Activated CD8-positive, alpha-beta memory T cell treated with anti-CD3 and anti-CD28 coated beads, Interleukin-2, amount 10 ng/mL, durations not matched to agents 7 days and 5 days (primary cell): ENCODE measurements around the gene ZFAND3. TPM values are rescaled to one million over a fixed set of nuclear protein-coding genes. Genes with fewer than 3 reads are reported as not detected.

Experiments
- ATAC-seq: fragments of 150-1000 bp; cut with Tn5 transposase; one replicate; pipeline ENCODE4 v1.10.0; 2021; ENCODE audit warnings: moderate library complexity
- CTCF ChIA-PET: fragments of 350-600 bp; sonication (Branson Sonifier 250); formaldehyde crosslinking; loops from one replicate; lab custom pipeline; 2021; ENCODE audit warnings: antibody characterized with exemption; lab: Charles Lee
- DNase-seq: peaks from one replicate; pipeline ENCODE4 v3.0.0-alpha.2; 2020
- H3K27ac Mint-ChIP-seq: one replicate; pipeline ENCODE4 v1.8.0; 2021; ENCODE audit warnings: mild to moderate bottlenecking, mixed read lengths
- H3K27me3 Mint-ChIP-seq: one replicate; pipeline ENCODE4 v1.8.0; 2021; ENCODE audit warnings: mixed read lengths
- H3K36me3 Mint-ChIP-seq: one replicate; pipeline ENCODE4 v1.8.0; 2021; ENCODE audit warnings: mild to moderate bottlenecking, mixed read lengths
- H3K4me1 Mint-ChIP-seq: one replicate; pipeline ENCODE4 v1.8.0; 2021; ENCODE audit warnings: mixed read lengths
- H3K4me3 Mint-ChIP-seq: one replicate; pipeline ENCODE4 v1.8.0; 2021; ENCODE audit warnings: mild to moderate bottlenecking, moderate library complexity, mixed read lengths
- H3K9me3 Mint-ChIP-seq: one replicate; pipeline ENCODE4 v1.8.0; 2022; ENCODE audit warnings: low read depth, mixed read lengths
- total RNA-seq, 2 experiments: library from RNA; stranded (reverse); gene quantifications; one replicate each; pipeline ENCODE4 v1.2.3, GENCODE V29; 2021

Gene ZFAND3
- total RNA-seq, 2 experiments from 2014 or later = 30.9 to 34.4 TPM

GRCh38 chr6:38077488-38078030 lies 258.0 kb downstream of the ZFAND3 start:
- Mint-ChIP-seq H3K36me3 (peaks cover 6% of the 10 kb centered on the region), H3K4me3 (no peak overlapping the region), H3K27me3 (no peaks in the 10 kb centered on the region), H3K4me1 (no peaks in the 10 kb centered on the region), H3K9me3 (no peaks in the 10 kb centered on the region), H3K27ac (no peak overlapping the region)
- DNase-seq (no peak), ATAC-seq (no peak)
- CTCF ChIA-PET = interaction anchor here (0.7 kb wide), 1 partner anchor 70 kb away, joined by 3 read pairs; no protein-coding TSS in a partner anchor

GRCh38 chr6:38078671-38079070 lies 259.1 kb downstream of the ZFAND3 start:
- H3K27ac Mint-ChIP-seq = no peak overlapping the region
- CTCF ChIA-PET = no interaction called here
- DNase-seq = no peak
- H3K4me1 Mint-ChIP-seq = no peaks in the 10 kb centered on the region
- ATAC-seq = no peak
- peaks cover 6% of the 10 kb centered on the region for H3K36me3 Mint-ChIP-seq
- no peaks in the 10 kb centered on the region for H3K27me3 Mint-ChIP-seq
- no peaks in the 10 kb centered on the region for H3K9me3 Mint-ChIP-seq
- no peak overlapping the region for H3K4me3 Mint-ChIP-seq

- H3K4me3 Mint-ChIP-seq = no peak overlapping the region
- CTCF ChIA-PET = no interaction called here
- no peak for DNase-seq
- no peak overlapping the region for H3K27ac Mint-ChIP-seq
- no peaks in the 10 kb centered on the region for H3K9me3 Mint-ChIP-seq
- H3K4me1 Mint-ChIP-seq = no peaks in the 10 kb centered on the region
- ATAC-seq = no peak
- no peaks in the 10 kb centered on the region for H3K27me3 Mint-ChIP-seq
- H3K36me3 Mint-ChIP-seq = peaks cover 8% of the 10 kb centered on the region
Measured at GRCh38 chr6:38079107-38079506, 259.6 kb downstream of the ZFAND3 start.

GRCh38 chr6:38079537-38079936 lies 260.0 kb downstream of the ZFAND3 start:
- H3K4me1 Mint-ChIP-seq = no peaks in the 10 kb centered on the region
- H3K9me3 Mint-ChIP-seq = no peaks in the 10 kb centered on the region
- no peaks in the 10 kb centered on the region for H3K27me3 Mint-ChIP-seq
- CTCF ChIA-PET = no interaction called here
- no peak overlapping the region for H3K4me3 Mint-ChIP-seq
- peaks cover 10% of the 10 kb centered on the region for H3K36me3 Mint-ChIP-seq
- ATAC-seq (no peak), DNase-seq (no peak)
- H3K27ac Mint-ChIP-seq = no peak overlapping the region

- no peaks in the 10 kb centered on the region for H3K27me3 Mint-ChIP-seq
- no peak overlapping the region for H3K4me3 Mint-ChIP-seq
- no peak overlapping the region for H3K27ac Mint-ChIP-seq
- CTCF ChIA-PET = no interaction called here
- no peak for ATAC-seq
- H3K36me3 Mint-ChIP-seq = peaks cover 8% of the 10 kb centered on the region
- no peaks in the 10 kb centered on the region for H3K4me1 Mint-ChIP-seq
- DNase-seq = no peak
- H3K9me3 Mint-ChIP-seq = no peaks in the 10 kb centered on the region
Measured at GRCh38 chr6:38080360-38080759, 260.8 kb downstream of the ZFAND3 start.

- Mint-ChIP-seq H3K27me3 (no peaks in the 10 kb centered on the region), H3K9me3 (no peaks in the 10 kb centered on the region), H3K36me3 (peaks cover 8% of the 10 kb centered on the region), H3K4me1 (no peaks in the 10 kb centered on the region), H3K27ac (no peak overlapping the region), H3K4me3 (no peak overlapping the region)
- no peak for DNase-seq
- ATAC-seq = no peak
- CTCF ChIA-PET = no interaction called here
Measured at GRCh38 chr6:38080889-38081288, 261.4 kb downstream of the ZFAND3 start.

GRCh38 chr6:38085031-38085430 lies 265.5 kb downstream of the ZFAND3 start:
- Mint-ChIP-seq H3K4me1 (no peaks in the 10 kb centered on the region), H3K27ac (no peak overlapping the region), H3K9me3 (no peaks in the 10 kb centered on the region), H3K4me3 (no peak overlapping the region), H3K27me3 (no peaks in the 10 kb centered on the region), H3K36me3 (peaks cover 13% of the 10 kb centered on the region)
- ATAC-seq (no peak), DNase-seq (no peak)
- CTCF ChIA-PET = no interaction called here

GRCh38 chr6:38086346-38086745 lies 266.8 kb downstream of the ZFAND3 start:
- no peaks in the 10 kb centered on the region for H3K9me3 Mint-ChIP-seq
- DNase-seq (no peak), ATAC-seq (no peak)
- H3K4me3 Mint-ChIP-seq = no peak overlapping the region
- peaks cover 13% of the 10 kb centered on the region for H3K36me3 Mint-ChIP-seq
- no peaks in the 10 kb centered on the region for H3K4me1 Mint-ChIP-seq
- CTCF ChIA-PET = no interaction called here
- no peaks in the 10 kb centered on the region for H3K27me3 Mint-ChIP-seq
- H3K27ac Mint-ChIP-seq = no peak overlapping the region

- Mint-ChIP-seq H3K27ac (no peak overlapping the region), H3K9me3 (no peaks in the 10 kb centered on the region), H3K36me3 (peaks cover 10% of the 10 kb centered on the region), H3K4me3 (no peak overlapping the region), H3K27me3 (no peaks in the 10 kb centered on the region), H3K4me1 (no peaks in the 10 kb centered on the region)
- CTCF ChIA-PET = no interaction called here
- DNase-seq (no peak), ATAC-seq (no peak)
Measured at GRCh38 chr6:38088010-38088409, 268.5 kb downstream of the ZFAND3 start.

- no peaks in the 10 kb centered on the region for H3K9me3 Mint-ChIP-seq
- H3K27ac Mint-ChIP-seq = no peak overlapping the region
- no peaks in the 10 kb centered on the region for H3K4me1 Mint-ChIP-seq
- no peaks in the 10 kb centered on the region for H3K27me3 Mint-ChIP-seq
- H3K36me3 Mint-ChIP-seq = peaks cover 10% of the 10 kb centered on the region
- DNase-seq (no peak), ATAC-seq (no peak)
- no peak overlapping the region for H3K4me3 Mint-ChIP-seq
- CTCF ChIA-PET = no interaction called here
Measured at GRCh38 chr6:38088829-38089228, 269.3 kb downstream of the ZFAND3 start.

- H3K27me3 Mint-ChIP-seq = no peaks in the 10 kb centered on the region
- CTCF ChIA-PET = no interaction called here
- no peak overlapping the region for H3K27ac Mint-ChIP-seq
- no peak overlapping the region for H3K4me3 Mint-ChIP-seq
- no peak for ATAC-seq
- no peaks in the 10 kb centered on the region for H3K9me3 Mint-ChIP-seq
- H3K36me3 Mint-ChIP-seq = peaks cover 2% of the 10 kb centered on the region
- no peak for DNase-seq
- H3K4me1 Mint-ChIP-seq = no peaks in the 10 kb centered on the region
Measured at GRCh38 chr6:38091613-38092012, 272.1 kb downstream of the ZFAND3 start.

- H3K4me3 Mint-ChIP-seq = no peak overlapping the region
- CTCF ChIA-PET = no interaction called here
- no peaks in the 10 kb centered on the region for H3K27me3 Mint-ChIP-seq
- H3K36me3 Mint-ChIP-seq = no peaks in the 10 kb centered on the region
- DNase-seq (no peak), ATAC-seq (no peak)
- no peaks in the 10 kb centered on the region for H3K4me1 Mint-ChIP-seq
- H3K9me3 Mint-ChIP-seq = no peaks in the 10 kb centered on the region
- no peak overlapping the region for H3K27ac Mint-ChIP-seq
Measured at GRCh38 chr6:38092465-38092864, 272.9 kb downstream of the ZFAND3 start.

GRCh38 chr6:38092964-38093363 lies 273.4 kb downstream of the ZFAND3 start:
- no peak for ATAC-seq
- Mint-ChIP-seq H3K4me3 (no peak overlapping the region), H3K27me3 (no peaks in the 10 kb centered on the region), H3K4me1 (no peaks in the 10 kb centered on the region), H3K36me3 (no peaks in the 10 kb centered on the region), H3K27ac (no peak overlapping the region), H3K9me3 (no peaks in the 10 kb centered on the region)
- DNase-seq = no peak
- CTCF ChIA-PET = no interaction called here

- no peak for DNase-seq
- Mint-ChIP-seq H3K27ac (no peak overlapping the region), H3K4me1 (no peaks in the 10 kb centered on the region), H3K9me3 (no peaks in the 10 kb centered on the region), H3K4me3 (no peak overlapping the region), H3K27me3 (no peaks in the 10 kb centered on the region), H3K36me3 (peaks cover 1% of the 10 kb centered on the region)
- CTCF ChIA-PET = no interaction called here
- no peak for ATAC-seq
Measured at GRCh38 chr6:38095054-38095453, 275.5 kb downstream of the ZFAND3 start.

- H3K4me3 Mint-ChIP-seq = no peak overlapping the region
- CTCF ChIA-PET = no interaction called here
- H3K27me3 Mint-ChIP-seq = no peaks in the 10 kb centered on the region
- DNase-seq (no peak), ATAC-seq (no peak)
- peaks cover 2% of the 10 kb centered on the region for H3K4me1 Mint-ChIP-seq
- no peaks in the 10 kb centered on the region for H3K9me3 Mint-ChIP-seq
- peaks cover 4% of the 10 kb centered on the region for H3K36me3 Mint-ChIP-seq
- no peak overlapping the region for H3K27ac Mint-ChIP-seq
Measured at GRCh38 chr6:38099221-38099620, 279.7 kb downstream of the ZFAND3 start.
